Measurements from ENCODE around the gene FLNC.

DNA sequence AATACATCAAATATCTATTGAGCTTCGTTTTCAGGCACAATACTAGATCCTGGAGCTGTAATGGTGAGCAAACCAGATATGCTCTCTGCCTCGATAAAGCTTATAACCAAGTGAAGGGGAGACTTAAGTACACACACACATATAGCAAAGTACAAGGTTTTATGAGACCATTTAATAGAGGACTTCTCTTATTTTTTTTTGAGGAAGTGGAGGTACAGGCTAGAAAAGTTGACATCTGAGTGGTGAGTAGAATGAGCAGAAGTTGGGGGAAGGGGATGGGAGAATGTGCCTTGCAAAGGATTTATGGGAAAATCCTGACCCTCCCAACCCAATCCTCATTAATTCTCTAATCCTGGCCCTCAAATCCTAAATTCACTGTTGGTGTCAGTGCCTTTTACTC, 30.8 kb upstream of the FLNC start:
- TF ChIP-seq, protein P1, sequence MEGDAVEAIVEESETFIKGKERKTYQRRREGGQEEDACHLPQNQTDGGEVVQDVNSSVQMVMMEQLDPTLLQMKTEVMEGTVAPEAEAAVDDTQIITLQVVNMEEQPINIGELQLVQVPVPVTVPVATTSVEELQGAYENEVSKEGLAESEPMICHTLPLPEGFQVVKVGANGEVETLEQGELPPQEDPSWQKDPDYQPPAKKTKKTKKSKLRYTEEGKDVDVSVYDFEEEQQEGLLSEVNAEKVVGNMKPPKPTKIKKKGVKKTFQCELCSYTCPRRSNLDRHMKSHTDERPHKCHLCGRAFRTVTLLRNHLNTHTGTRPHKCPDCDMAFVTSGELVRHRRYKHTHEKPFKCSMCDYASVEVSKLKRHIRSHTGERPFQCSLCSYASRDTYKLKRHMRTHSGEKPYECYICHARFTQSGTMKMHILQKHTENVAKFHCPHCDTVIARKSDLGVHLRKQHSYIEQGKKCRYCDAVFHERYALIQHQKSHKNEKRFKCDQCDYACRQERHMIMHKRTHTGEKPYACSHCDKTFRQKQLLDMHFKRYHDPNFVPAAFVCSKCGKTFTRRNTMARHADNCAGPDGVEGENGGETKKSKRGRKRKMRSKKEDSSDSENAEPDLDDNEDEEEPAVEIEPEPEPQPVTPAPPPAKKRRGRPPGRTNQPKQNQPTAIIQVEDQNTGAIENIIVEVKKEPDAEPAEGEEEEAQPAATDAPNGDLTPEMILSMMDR (IDR thresholded peaks at IDR 0.05) = no peak
- no peak for TF ChIP-seq POLR2A (IDR thresholded peaks at IDR 0.05)

All from esophagus squamous epithelium (tissue), 4 donors.